ENCODE results near the gene KDM2B.
"Not testable (repeated sequence)": the region's sequence is repeated elsewhere in the genome, so short reads cannot be mapped to it uniquely, and the experiment has no call there.

Gene KDM2B

GRCh38 chr12:121580959-121581685 is at the start of gene KDM2B:
KDM2B (minus strand) TSS chr12:121581023; CDS start chr12:121580911, 112 bp downstream.
- peak; percentile 25 for DNase-seq

- DNase-seq: peak; percentile 27
Measured at GRCh38 chr12:121628536-121628935, 47.7 kb upstream of the KDM2B start.

- DNase-seq: peak; percentile 15
Measured at GRCh38 chr12:121628037-121628436, 47.2 kb upstream of the KDM2B start.

- DNase-seq: peak; percentile 89
Measured at GRCh38 chr12:121626853-121627640, 46.2 kb upstream of the KDM2B start.

GRCh38 chr12:121626087-121626852 is 45.4 kb upstream of the KDM2B start, which contains the start of gene ORAI1:
ORAI1 (plus strand) TSS chr12:121626530.
- peak; percentile 96 for DNase-seq

- no peak for DNase-seq
Measured at GRCh38 chr12:121620333-121620891, 39.6 kb upstream of the KDM2B start.

- no peak for DNase-seq
Measured at GRCh38 chr12:121618659-121619233, 37.9 kb upstream of the KDM2B start.

- DNase-seq: peak; percentile 33
Measured at GRCh38 chr12:121614872-121615467, 34.1 kb upstream of the KDM2B start.

- no peak for DNase-seq
Measured at GRCh38 chr12:121613462-121613861, 32.6 kb upstream of the KDM2B start.

- peak; percentile 37 for DNase-seq
Measured at GRCh38 chr12:121611306-121611705, 30.5 kb upstream of the KDM2B start.

- no peak for DNase-seq
Measured at GRCh38 chr12:121610239-121611149, 29.7 kb upstream of the KDM2B start.

GRCh38 chr12:121608301-121608700 is 27.5 kb upstream of the KDM2B start:
- no peak for DNase-seq

GRCh38 chr12:121603581-121603980 is 22.8 kb upstream of the KDM2B start:
- no peak for DNase-seq

GRCh38 chr12:121602766-121603165 is 21.9 kb upstream of the KDM2B start:
- DNase-seq: no peak

- DNase-seq: no peak
Measured at GRCh38 chr12:121600702-121601336, 20.0 kb upstream of the KDM2B start.

GRCh38 chr12:121596526-121596925 is 15.7 kb upstream of the KDM2B start:
- DNase-seq: no peak

GRCh38 chr12:121595520-121595919 is 14.7 kb upstream of the KDM2B start:
- DNase-seq: no peak

- no peak for DNase-seq
Measured at GRCh38 chr12:121592320-121592719, 11.5 kb upstream of the KDM2B start.

GRCh38 chr12:121590476-121591143 is 9.8 kb upstream of the KDM2B start:
- DNase-seq: peak; percentile 88

GRCh38 chr12:121584885-121585284 is 4.1 kb upstream of the KDM2B start:
- DNase-seq: not testable (repeated sequence)
